ENCODE results near the gene ZNF627. TPM values are rescaled to one million over a fixed set of nuclear protein-coding genes. Genes with fewer than 3 reads are reported as not detected.

ZNF627 gene
- 1 to 10 TPM; 4.6 to 4.7 TPM for total RNA-seq

GRCh38 chr19:11597202-11598102 lies at the start of gene ZNF627:
TSS of gene ZNF627 (plus strand) at chr19:11597483. CDS start at chr19:11597628, 145 bp downstream.
- CTCF ChIA-PET: interaction anchor here (0.9 to 2.2 kb wide), 4 partner anchors 14 to 69 kb away, joined by 3 to 7 read pairs (median 4); partner anchors contain the start of gene ECSIT
- POLR2A ChIA-PET: no interaction called here
- Mint-ChIP-seq H3K27me3 (no peaks in the 10 kb centered on the region), H3K4me1 (peaks cover 22% of the 10 kb centered on the region), H3K27ac (peak within 1 kb of the TSS; percentile 92), H3K4me3 (peak within 1 kb of the TSS; percentile 91), H3K36me3 (ENCODE audit: low read depth) (peaks cover 12% of the 10 kb centered on the region), H3K9me3 (peaks cover 4% of the 10 kb centered on the region)
- DNase-seq: peak; percentile 98

GRCh38 chr19:11547929-11548700 lies 49.2 kb upstream of the ZNF627 start:
- no peak overlapping the region for H3K27ac Mint-ChIP-seq
- peaks cover 5% of the 10 kb centered on the region for H3K36me3 Mint-ChIP-seq (ENCODE audit: low read depth)

GRCh38 chr19:11549386-11549953 lies 47.8 kb upstream of the ZNF627 start:
- peaks cover 13% of the 10 kb centered on the region for H3K36me3 Mint-ChIP-seq (ENCODE audit: low read depth)
- ChIA-PET CTCF (interaction anchor here (1.0 to 1.3 kb wide), 2 partner anchors 13 to 29 kb away, joined by 3 to 5 read pairs; no protein-coding TSS in a partner anchor), POLR2A (no interaction called here)
- H3K27ac Mint-ChIP-seq: no peak overlapping the region
- H3K4me1 Mint-ChIP-seq: peaks cover 14% of the 10 kb centered on the region
- H3K4me3 Mint-ChIP-seq: no peak overlapping the region
- no peaks in the 10 kb centered on the region for H3K9me3 Mint-ChIP-seq
- no peak for DNase-seq
- H3K27me3 Mint-ChIP-seq: no peaks in the 10 kb centered on the region

More at GRCh38 chr19:11547929-11548700, 49.2 kb upstream of the ZNF627 start:
- no peaks in the 10 kb centered on the region for H3K9me3 Mint-ChIP-seq
- H3K27me3 Mint-ChIP-seq: no peaks in the 10 kb centered on the region
- H3K4me1 Mint-ChIP-seq: peaks cover 1% of the 10 kb centered on the region
- DNase-seq: no peak
- POLR2A ChIA-PET: no interaction called here
- CTCF ChIA-PET: interaction anchor here (0.7 to 2.5 kb wide), 2 partner anchors 12 to 52 kb away, joined by 4 to 9 read pairs; no protein-coding TSS in a partner anchor
- H3K4me3 Mint-ChIP-seq: no peak overlapping the region

GRCh38 chr19:11550265-11550664 lies 47.0 kb upstream of the ZNF627 start:
- DNase-seq: no peak
- Mint-ChIP-seq H3K4me1 (peaks cover 15% of the 10 kb centered on the region), H3K9me3 (no peaks in the 10 kb centered on the region), H3K4me3 (no peak overlapping the region), H3K27ac (no peak overlapping the region), H3K27me3 (no peaks in the 10 kb centered on the region), H3K36me3 (ENCODE audit: low read depth) (peaks cover 13% of the 10 kb centered on the region)
- ChIA-PET CTCF (no interaction called here), POLR2A (no interaction called here)

GRCh38 chr19:11551603-11552235 lies 45.6 kb upstream of the ZNF627 start:
- peaks cover 24% of the 10 kb centered on the region for H3K4me1 Mint-ChIP-seq

GRCh38 chr19:11552666-11553372 lies 44.5 kb upstream of the ZNF627 start:
- no peak for DNase-seq
- Mint-ChIP-seq H3K4me1 (peaks cover 31% of the 10 kb centered on the region), H3K27me3 (no peaks in the 10 kb centered on the region), H3K36me3 (ENCODE audit: low read depth) (peaks cover 20% of the 10 kb centered on the region), H3K27ac (peak overlapping the region; percentile 11), H3K9me3 (no peaks in the 10 kb centered on the region), H3K4me3 (no peak overlapping the region)
- ChIA-PET CTCF (interaction anchor here (0.8 to 1.9 kb wide), 3 partner anchors 8 to 39 kb away, joined by 3 to 6 read pairs (median 4); no protein-coding TSS in a partner anchor), POLR2A (no interaction called here)

More at GRCh38 chr19:11551603-11552235, 45.6 kb upstream of the ZNF627 start:
- ChIA-PET CTCF (interaction anchor here (0.8 to 1.9 kb wide), 4 partner anchors 9 to 38 kb away, joined by 3 to 6 read pairs (median 4); no protein-coding TSS in a partner anchor), POLR2A (no interaction called here)
- Mint-ChIP-seq H3K27ac (no peak overlapping the region), H3K36me3 (ENCODE audit: low read depth) (peaks cover 18% of the 10 kb centered on the region), H3K9me3 (no peaks in the 10 kb centered on the region), H3K27me3 (no peaks in the 10 kb centered on the region), H3K4me3 (no peak overlapping the region)
- no peak for DNase-seq

- peak; percentile 31 for DNase-seq
- peaks cover 38% of the 10 kb centered on the region for H3K4me1 Mint-ChIP-seq
- peaks cover 20% of the 10 kb centered on the region for H3K36me3 Mint-ChIP-seq (ENCODE audit: low read depth)
- H3K9me3 Mint-ChIP-seq: no peaks in the 10 kb centered on the region
- no peak overlapping the region for H3K4me3 Mint-ChIP-seq
- ChIA-PET CTCF (interaction anchor here (1.1 to 1.6 kb wide), 2 partner anchors 18 to 27 kb away, joined by 3 to 6 read pairs; no protein-coding TSS in a partner anchor), POLR2A (no interaction called here)
- H3K27me3 Mint-ChIP-seq: no peaks in the 10 kb centered on the region
- peak overlapping the region; percentile 74 for H3K27ac Mint-ChIP-seq
Measured at GRCh38 chr19:11554160-11554559, 43.1 kb upstream of the ZNF627 start.

- no peak overlapping the region for H3K4me3 Mint-ChIP-seq
- H3K36me3 Mint-ChIP-seq (ENCODE audit: low read depth): peaks cover 20% of the 10 kb centered on the region
- ChIA-PET CTCF (interaction anchor here (0.6 kb wide), 2 partner anchors 27 to 544 kb away, joined by 3 to 4 read pairs; no protein-coding TSS in a partner anchor), POLR2A (no interaction called here)
- peaks cover 43% of the 10 kb centered on the region for H3K4me1 Mint-ChIP-seq
- H3K27ac Mint-ChIP-seq: peak overlapping the region; percentile 38
- no peaks in the 10 kb centered on the region for H3K9me3 Mint-ChIP-seq
- no peak for DNase-seq
- H3K27me3 Mint-ChIP-seq: no peaks in the 10 kb centered on the region
Measured at GRCh38 chr19:11555246-11555645, 42.0 kb upstream of the ZNF627 start.

GRCh38 chr19:11556634-11557420 lies 40.5 kb upstream of the ZNF627 start:
- H3K27ac Mint-ChIP-seq: no peak overlapping the region
- no peak for DNase-seq
- ChIA-PET CTCF (interaction anchor here (0.6 to 1.3 kb wide), 4 partner anchors 12 to 240 kb away, joined by 3 to 4 read pairs (median 4); no protein-coding TSS in a partner anchor), POLR2A (no interaction called here)
- peaks cover 18% of the 10 kb centered on the region for H3K36me3 Mint-ChIP-seq (ENCODE audit: low read depth)
- peak overlapping the region; percentile 53 for H3K4me3 Mint-ChIP-seq
- H3K4me1 Mint-ChIP-seq: peaks cover 51% of the 10 kb centered on the region
- no peaks in the 10 kb centered on the region for H3K27me3 Mint-ChIP-seq
- no peaks in the 10 kb centered on the region for H3K9me3 Mint-ChIP-seq

GRCh38 chr19:11558881-11559828 lies 38.1 kb upstream of the ZNF627 start, which contains the start of gene ELOF1:
TSS of gene ELOF1 (minus strand) at chr19:11559230. CDS start at chr19:11554347, 4,883 bp downstream.
- Mint-ChIP-seq H3K36me3 (ENCODE audit: low read depth) (peaks cover 8% of the 10 kb centered on the region), H3K27ac (peak within 1 kb of the TSS; percentile 87), H3K4me1 (peaks cover 43% of the 10 kb centered on the region), H3K4me3 (peak within 1 kb of the TSS; percentile 89), H3K27me3 (no peaks in the 10 kb centered on the region), H3K9me3 (no peaks in the 10 kb centered on the region)
- DNase-seq: peak; percentile 98
- ChIA-PET POLR2A (interaction anchor here (0.5 to 0.6 kb wide), 2 partner anchors 41 to 434 kb away, joined by 3 to 6 read pairs; no protein-coding TSS in a partner anchor), CTCF (interaction anchor here (0.6 to 1.6 kb wide), 15 partner anchors 9 to 178 kb away, joined by 3 to 9 read pairs (median 4); partner anchors contain the start of gene ZNF627)
